Fibroblast of the conjunctiva (primary cell): ENCODE results near the gene PTGFR.

Experiments
- DNase-seq: peaks from one replicate; pipeline ENCODE4 v3.0.0-alpha.2; 2010; ENCODE audit warnings: low read depth

The PTGFR gene

GRCh38 chr1:78490861-78491450 lies at the start of gene PTGFR:
Gene PTGFR (plus strand): TSS chr1:78490974. CDS start chr1:78492744, 1,770 bp downstream.
- DNase-seq: no peak

GRCh38 chr1:78441921-78442320 lies 48.9 kb upstream of the PTGFR start:
- DNase-seq: no peak

DNA sequence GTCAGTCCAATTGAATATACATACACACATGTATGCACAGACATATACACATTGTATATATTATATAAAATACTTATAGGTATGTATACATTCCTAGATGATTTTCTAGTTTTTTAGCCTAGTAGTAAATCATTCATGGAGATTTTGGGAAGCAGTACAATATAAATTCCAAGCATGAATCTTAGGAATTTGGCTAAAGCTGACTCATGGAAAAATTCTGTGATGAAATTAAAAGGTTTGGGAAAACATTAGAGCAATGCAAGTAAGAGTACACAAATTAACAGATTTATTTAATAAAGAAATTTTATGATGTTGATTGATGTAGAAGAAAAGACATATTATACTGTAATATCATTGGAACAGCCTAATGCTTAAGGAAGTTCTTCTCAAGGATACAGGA lies 43.7 kb upstream of the PTGFR start:
- no peak for DNase-seq

- DNase-seq: no peak
Observed at GRCh38 chr1:78464449-78464891, 26.3 kb upstream of the PTGFR start.

DNA sequence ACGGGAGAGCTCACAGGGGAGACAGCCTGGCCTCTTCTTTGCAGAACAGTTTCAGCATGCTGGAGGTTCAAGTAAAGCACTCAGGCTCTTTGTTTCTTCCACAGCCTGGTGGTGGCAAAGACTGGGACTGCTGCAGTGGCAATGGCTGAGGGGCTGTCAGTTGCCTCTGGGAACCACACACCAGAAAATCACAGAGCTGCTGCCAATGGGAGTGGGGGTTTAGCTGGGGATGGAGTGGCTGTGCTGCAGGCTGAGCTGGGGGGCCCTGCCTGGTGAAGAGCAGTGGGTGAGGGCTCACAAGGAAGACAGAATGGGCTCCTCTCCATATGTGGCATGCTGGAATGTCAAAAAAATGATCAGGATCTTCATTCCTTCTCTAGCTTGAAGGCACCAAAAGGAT lies 25.6 kb upstream of the PTGFR start:
- no peak for DNase-seq

DNA sequence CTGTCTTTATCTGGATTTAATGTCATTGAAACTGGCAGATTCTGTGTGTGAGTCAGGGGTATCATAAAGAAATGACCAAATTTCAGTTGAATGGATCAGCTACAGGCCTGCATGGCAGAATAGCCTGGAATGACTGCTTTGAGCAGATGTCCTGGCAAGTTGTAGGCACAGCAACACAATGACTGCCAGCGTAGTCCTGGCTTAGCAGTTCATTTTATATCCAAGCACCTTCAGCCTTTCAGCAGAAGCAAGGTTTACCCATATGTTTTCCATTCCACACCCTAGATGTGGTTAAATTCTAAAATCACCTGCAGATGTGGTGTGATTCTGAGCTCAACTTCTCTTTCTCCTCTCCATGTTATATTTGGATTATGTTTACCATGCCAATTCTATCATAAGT lies 22.3 kb upstream of the PTGFR start:
- no peak for DNase-seq

DNA sequence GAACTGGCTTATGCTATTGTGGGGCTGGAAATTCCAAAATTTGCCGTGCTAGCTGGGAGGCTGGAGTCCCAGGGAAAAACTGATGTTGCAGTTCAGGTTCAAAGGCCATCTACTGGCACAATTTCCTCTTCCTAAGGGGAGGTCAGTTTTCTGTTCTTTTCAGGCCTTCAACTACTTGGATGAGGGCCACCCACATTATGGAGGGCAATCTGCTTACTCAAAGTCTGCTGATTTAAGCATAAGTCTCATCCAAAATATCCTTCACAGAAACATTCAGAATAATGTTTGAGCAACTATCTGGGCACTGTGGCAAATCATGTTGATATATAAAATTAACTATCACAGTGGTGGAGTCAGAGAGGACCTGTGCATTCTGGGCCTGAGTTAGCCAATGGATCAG lies 21.2 kb upstream of the PTGFR start:
- DNase-seq: no peak

DNA sequence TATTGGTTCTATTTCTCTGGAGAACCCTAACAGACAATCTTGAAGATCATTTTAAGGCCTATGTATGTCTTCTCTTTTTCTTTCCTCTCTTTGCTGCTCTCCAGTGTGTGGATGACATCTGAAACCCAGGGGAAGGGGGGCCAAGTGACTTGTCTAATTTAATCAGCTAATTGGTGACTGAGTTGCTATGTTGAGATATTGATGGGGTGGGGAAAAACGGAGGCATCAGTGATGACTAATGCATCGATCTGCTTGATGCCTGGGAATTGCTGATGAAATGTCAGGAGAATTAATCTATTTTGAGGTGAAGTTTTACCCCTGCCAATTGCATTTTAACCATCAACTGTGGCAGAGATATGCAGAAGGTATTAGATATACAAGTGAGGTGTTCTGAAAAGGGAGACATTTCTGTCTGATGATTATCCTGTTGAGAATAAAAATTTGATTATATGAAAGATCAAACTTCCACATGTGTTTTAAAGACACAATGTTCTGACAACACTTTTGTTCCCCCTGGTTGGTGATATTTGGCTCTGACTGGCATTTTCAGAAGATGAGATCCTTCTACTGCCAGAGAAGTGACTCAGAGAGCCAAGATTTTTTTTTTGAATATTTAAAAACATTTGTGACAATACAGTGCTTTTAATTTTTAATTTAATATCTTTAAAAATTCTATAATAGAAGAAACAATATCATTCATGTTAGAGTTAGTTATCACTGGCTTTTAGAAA lies 18.7 kb upstream of the PTGFR start:
- DNase-seq: no peak

DNA sequence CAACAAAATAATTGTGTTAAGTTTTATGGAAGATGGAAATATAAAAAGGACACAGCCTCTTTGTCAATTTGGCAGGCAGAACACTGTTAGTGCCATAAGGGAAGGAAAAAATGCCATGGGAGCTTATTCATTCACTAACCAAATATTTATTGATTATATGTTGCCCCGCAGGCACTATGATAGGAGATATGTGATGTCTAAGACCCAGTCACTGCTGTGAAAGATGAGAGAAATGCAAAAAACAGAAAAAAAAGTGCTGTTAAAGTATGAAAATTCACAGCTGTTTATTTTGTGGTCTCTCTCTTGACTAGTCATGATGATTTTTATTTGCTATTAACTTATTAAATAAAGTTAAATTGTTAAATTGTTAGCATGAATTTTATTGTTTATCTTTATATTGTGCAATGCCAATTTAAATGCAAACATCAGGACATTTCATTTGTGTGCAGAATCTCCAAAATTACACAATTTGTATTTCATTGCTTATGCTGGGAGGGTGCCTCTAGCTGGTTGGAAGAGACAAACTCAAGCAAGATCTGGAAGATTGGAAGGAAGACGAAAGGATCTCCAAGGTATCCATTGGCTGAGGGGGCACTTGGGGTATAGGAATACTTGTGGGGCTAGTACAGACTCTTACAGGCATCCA lies 17.8 kb upstream of the PTGFR start:
- DNase-seq: no peak

GRCh38 chr1:78474092-78474491 lies 16.7 kb upstream of the PTGFR start:
- DNase-seq: no peak

DNA sequence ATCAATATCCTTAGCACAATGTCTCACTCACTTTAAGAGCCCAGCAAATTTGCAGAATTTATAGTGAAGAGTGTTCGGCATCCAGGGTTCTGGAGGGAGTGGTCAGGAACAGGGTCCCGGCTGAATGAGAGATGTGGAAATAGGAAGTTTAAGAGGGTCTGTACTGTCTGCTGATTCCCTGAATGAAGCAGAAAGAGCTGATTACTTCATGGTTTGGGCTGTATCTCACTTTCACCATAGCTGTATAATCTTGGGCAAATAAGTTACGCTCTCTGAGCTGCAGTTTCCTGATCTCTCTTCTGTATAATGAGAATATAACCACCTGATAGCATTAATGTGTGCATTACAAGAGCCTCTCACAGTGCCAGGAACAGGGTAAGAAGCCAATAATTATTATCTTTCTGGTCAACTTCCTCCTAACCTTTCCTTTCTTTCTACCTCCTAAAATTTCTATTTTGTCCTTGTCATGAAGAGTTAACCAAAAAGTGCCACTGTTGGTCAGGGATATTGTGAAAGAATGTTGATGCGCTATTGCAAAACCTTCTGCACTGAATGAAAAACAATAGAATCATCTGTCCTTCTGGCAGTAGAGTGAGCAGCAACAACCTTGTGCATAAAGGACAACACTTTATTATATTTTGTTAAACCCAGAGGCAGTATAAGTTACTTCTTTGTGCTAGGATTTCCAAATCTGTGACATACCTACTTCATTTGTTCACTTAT lies 14.7 kb upstream of the PTGFR start:
- no peak for DNase-seq

DNA sequence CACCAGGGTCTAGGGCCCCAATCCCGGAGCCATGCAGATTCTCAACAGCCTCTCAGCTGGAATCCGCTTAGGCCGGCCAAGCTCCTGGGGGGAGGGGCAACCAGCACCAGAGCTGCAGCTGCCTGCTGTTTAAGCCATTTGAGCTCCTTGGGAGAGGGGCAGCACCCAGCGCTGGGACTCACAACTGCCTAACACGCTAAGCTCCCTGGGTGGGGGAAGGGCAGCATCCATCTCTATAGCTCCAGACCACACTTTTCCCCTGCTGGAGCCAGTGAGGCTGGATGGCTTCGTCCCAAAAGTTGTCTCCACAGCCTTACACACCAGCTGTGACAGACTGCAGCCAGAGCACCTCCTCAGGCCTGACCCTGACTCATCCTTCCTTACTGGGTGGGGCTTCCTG lies 6.9 kb upstream of the PTGFR start:
- no peak for DNase-seq

DNA sequence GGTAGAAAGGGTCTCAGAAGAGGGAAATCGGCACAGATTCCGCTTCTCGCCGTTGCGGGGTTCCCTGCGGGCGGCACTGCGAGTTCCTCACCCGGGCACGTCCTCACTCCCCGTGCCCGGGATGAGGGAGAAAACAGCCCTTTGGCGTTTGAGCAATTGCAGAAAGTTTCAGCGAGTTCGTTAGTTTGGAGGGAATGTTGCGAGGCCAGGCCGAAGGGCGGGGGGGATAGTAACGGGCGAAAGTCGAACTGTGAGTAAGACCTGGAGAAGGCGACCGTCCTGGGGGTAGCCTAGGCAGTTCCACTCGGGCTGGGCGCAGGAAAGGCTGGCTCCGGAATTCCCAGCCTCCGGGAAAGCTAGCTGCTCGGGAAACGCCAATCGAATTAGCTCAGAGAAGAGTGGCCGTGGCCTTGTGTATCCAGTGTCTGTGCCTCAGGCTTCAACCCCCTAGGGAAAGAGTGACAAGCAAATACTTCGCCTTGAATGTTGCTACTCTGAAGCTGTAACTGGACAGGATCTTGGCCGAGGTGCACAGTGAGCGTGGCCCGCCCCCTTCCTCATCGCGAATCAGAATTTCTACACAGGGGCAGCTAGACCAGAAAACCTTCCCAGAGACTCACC lies 787 bp downstream of the PTGFR start:
- DNase-seq: peak; percentile 67

DNA sequence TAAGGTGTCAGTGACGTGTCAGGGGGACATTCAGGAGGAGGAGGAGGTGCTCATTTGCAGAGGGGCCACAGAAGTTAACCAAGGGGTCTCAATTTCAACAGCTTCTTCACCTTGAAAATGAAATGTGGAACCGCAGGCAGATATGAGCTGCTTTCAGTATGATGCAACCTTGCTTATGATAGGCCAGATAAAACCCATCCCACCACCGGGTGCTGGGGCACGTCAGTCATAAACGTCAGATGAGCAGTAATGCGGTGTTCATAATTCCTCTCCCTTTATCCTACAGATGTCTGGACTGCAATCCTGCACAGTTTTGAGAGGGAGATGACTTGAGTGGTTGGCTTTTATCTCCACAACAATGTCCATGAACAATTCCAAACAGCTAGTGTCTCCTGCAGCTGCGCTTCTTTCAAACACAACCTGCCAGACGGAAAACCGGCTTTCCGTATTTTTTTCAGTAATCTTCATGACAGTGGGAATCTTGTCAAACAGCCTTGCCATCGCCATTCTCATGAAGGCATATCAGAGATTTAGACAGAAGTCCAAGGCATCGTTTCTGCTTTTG lies 1.7 kb downstream of the PTGFR start:
- no peak for DNase-seq

- DNase-seq: no peak
Observed at GRCh38 chr1:78493451-78493850, 2.7 kb downstream of the PTGFR start.

DNA sequence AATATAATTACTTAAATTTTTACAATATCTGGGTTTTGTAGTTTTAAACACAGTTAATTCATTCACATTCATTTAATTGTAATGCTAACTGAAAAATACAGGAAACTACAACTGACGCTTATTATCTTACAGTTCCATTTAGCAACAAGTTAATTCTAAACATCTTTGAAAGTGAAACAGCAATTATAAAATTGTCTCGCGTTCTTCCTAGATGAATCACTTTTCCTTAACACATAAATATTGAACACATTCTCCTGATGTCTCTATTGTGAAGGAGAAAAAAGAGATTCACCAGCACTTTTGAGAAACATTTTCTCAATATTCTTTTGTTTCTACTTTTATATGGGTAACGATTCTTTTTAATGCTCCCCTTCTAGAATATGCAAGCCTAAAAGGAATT lies 6.4 kb downstream of the PTGFR start:
- no peak for DNase-seq

- DNase-seq: no peak
Observed at GRCh38 chr1:78500529-78500928, 9.8 kb downstream of the PTGFR start.

- no peak for DNase-seq
Observed at GRCh38 chr1:78501203-78501602, 10.4 kb downstream of the PTGFR start.

DNA sequence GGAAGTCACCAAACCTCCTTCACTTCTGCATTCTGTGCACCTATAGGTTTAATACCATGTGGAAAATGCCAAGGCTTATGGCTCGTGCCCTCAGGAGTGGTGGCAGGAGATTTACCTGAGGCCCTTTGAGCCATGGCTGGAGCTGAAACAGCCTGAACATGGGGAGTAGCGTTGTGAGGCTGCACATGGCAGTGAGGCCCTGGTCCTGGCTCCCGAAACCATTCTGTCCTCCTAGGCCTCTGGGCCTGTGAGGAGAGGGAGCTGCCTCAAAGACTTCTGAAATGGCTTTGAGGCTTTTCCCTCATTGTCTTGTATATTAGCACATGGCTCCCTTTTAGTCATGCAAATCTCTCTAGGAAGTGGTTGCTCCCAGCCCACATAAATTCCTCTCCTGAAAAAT lies 20.6 kb downstream of the PTGFR start:
- no peak for DNase-seq

DNA sequence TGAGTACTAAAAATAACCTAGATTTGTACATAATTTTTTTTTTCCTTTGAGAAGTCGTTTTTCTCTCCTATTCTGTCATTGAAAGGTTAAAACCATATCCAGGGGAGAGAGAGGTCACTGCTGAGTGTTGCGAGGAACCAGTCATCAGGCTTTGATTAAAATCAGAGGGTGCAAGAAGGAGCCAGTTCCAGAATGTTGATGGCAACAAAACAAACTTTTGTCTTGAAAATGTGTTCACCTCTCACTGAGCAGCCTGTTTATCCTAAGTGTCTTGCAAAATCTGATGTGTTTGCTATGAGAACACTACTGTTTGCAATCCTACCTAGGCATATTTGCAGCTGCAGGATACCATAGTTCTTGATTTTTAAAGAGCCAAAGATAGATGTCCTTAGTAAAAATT lies 25.9 kb downstream of the PTGFR start:
- DNase-seq: no peak

- DNase-seq: no peak
Observed at GRCh38 chr1:78519446-78519845, 28.7 kb downstream of the PTGFR start.

DNA sequence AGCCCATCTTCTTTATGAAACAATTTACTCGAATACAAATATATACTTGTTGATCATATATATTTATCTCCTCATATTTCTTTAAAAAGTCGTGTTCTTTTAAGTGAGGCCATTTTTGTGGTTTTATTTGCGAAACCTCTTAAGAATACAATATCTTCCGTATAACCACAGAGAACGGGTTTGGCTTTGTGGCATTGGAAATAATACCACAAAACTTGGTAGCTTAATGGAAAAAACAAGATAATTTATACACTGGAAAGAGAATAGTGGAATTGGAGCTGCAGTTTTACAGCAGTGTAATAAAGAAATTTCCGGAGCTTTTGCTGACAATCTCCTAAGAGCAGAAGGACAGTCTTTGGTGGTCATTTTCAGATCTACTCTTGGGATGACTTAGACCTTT lies 29.4 kb downstream of the PTGFR start:
- DNase-seq: no peak
